Activated CD4-positive, alpha-beta T cell treated with anti-CD3 and anti-CD28 coated beads, Interleukin-2, amount 50 U/mL, for 48 hours (primary cell): ENCODE data around the gene UTS2B.

Source experiments
- DNase-seq, 2 experiments: peaks; one replicate each; pipeline ENCODE4 v3.0.0-alpha.2; 2020

The UTS2B gene

GRCh38 chr3:191350396-191351090 lies 20.2 kb upstream of the UTS2B start:
- DNase-seq = no peak

GRCh38 chr3:191348098-191348497 lies 17.8 kb upstream of the UTS2B start:
- DNase-seq = no peak

- DNase-seq = no peak
Measured at GRCh38 chr3:191347228-191347627, 16.9 kb upstream of the UTS2B start.

- DNase-seq = no peak
Measured at GRCh38 chr3:191345334-191345733, 15.0 kb upstream of the UTS2B start.

- no peak for DNase-seq
Measured at GRCh38 chr3:191343913-191344312, 13.6 kb upstream of the UTS2B start.

GRCh38 chr3:191343115-191343514 lies 12.8 kb upstream of the UTS2B start:
- DNase-seq = no peak

GRCh38 chr3:191342411-191342810 lies 12.1 kb upstream of the UTS2B start:
- no peak for DNase-seq

- no peak for DNase-seq
Measured at GRCh38 chr3:191342006-191342405, 11.7 kb upstream of the UTS2B start.

- no peak for DNase-seq
Measured at GRCh38 chr3:191340966-191341365, 10.6 kb upstream of the UTS2B start.

- no peak for DNase-seq
Measured at GRCh38 chr3:191340351-191340750, 10.0 kb upstream of the UTS2B start.

- no peak for DNase-seq
Measured at GRCh38 chr3:191339316-191339917, 9.1 kb upstream of the UTS2B start.

GRCh38 chr3:191338177-191338488 lies 7.8 kb upstream of the UTS2B start:
- no peak for DNase-seq

GRCh38 chr3:191336833-191337232 lies 6.5 kb upstream of the UTS2B start:
- DNase-seq = no peak

GRCh38 chr3:191334346-191334893 lies 4.1 kb upstream of the UTS2B start:
- no peak for DNase-seq

GRCh38 chr3:191333298-191333880 lies 3.1 kb upstream of the UTS2B start:
- no peak for DNase-seq

- DNase-seq = no peak
Measured at GRCh38 chr3:191331388-191331787, 1.1 kb upstream of the UTS2B start.

- DNase-seq = no peak
Measured at GRCh38 chr3:191330530-191331048, 263 bp upstream of the UTS2B start.

GRCh38 chr3:191328962-191329653 lies 1.2 kb downstream of the UTS2B start, which contains the start of gene CCDC50:
Gene CCDC50, plus strand, starts transcription at chr3:191329394. Its CDS starts 281 bp downstream, at chr3:191329675.
- DNase-seq = peak; percentile 53 to 63

GRCh38 chr3:191328383-191328961 lies 1.9 kb downstream of the UTS2B start:
- no peak for DNase-seq

- no peak for DNase-seq
Measured at GRCh38 chr3:191327526-191327925, 2.8 kb downstream of the UTS2B start.

GRCh38 chr3:191324936-191325335 lies 5.4 kb downstream of the UTS2B start:
- no peak for DNase-seq

- no peak for DNase-seq
Measured at GRCh38 chr3:191321019-191321767, 9.1 kb downstream of the UTS2B start.
